Measurements from ENCODE around the gene PAQR7.
A peak's percentile ranks its signal among the peaks of the same experiment; 100 is the strongest.

PAQR7 gene

GRCh38 chr1:25820247-25821111, 55.0 kb downstream of the PAQR7 start:
- DNase-seq: peak; percentile 82
- Histone ChIP-seq H2AFZ (ENCODE audit: low read depth, low read length) (peak overlapping the region; percentile 79), H3K4me3 (ENCODE audit: insufficient read depth in 1 of 2, low read depth in 1 of 2, low read length in 2 of 2) (peak overlapping the region; percentile 83 to 97), H3K18ac (ENCODE audit: low read depth in 1 of 2, low read length in 2 of 2) (peak overlapping the region; percentile 86 to 90), H4K8ac (ENCODE audit: low read length) (peak overlapping the region; percentile 97), H2BK15ac (ENCODE audit: low read depth, poor library complexity, severe bottlenecking) (peak overlapping the region; percentile 85), H3K14ac (ENCODE audit: low read length in 2 of 2) (peak overlapping the region in 1 of 2 experiments; percentile 45), H2BK120ac (ENCODE audit: low read depth, low read length) (peak overlapping the region; percentile 74), H3K27ac (ENCODE audit: low read length, poor library complexity, severe bottlenecking) (peak overlapping the region; percentile 76), H3K79me1 (replicated peaks; ENCODE audit: low read length, poor library complexity, severe bottlenecking) (peaks cover 25% of the 10 kb centered on the region), H2BK12ac (ENCODE audit: low read length in 2 of 2) (no peak overlapping the region), H3K4me1 (ENCODE audit: control insufficient read depth, insufficient read depth, low read depth, low read length) (peaks cover 24% of the 10 kb centered on the region), H3K23ac (ENCODE audit: low read length in 2 of 2) (peak overlapping the region in 1 of 2 experiments; percentile 10), H3K27me3 (ENCODE audit: control insufficient read depth in 1 of 2, insufficient read depth in 1 of 2, low read length in 2 of 2) (no peaks in the 10 kb centered on the region), H3K4me2 (ENCODE audit: low read length, poor library complexity, severe bottlenecking) (peak overlapping the region; percentile 61), H3K9me3 (ENCODE audit: control insufficient read depth, low read length) (no peaks in the 10 kb centered on the region), H3K36me3 (ENCODE audit: control insufficient read depth in 1 of 2, insufficient read depth in 2 of 2, low read depth in 1 of 2, low read length in 2 of 2) (peaks cover 20 to 22% of the 10 kb centered on the region in 2 experiments), H3K9ac (ENCODE audit: low read length) (peak overlapping the region; percentile 96), H3K4ac (ENCODE audit: low read depth in 1 of 2, low read length in 2 of 2) (peak overlapping the region; percentile 40 to 86), H2AK5ac (ENCODE audit: low read length, severe bottlenecking) (no peak overlapping the region), H4K91ac (ENCODE audit: low read length) (peak overlapping the region; percentile 87), H2BK5ac (ENCODE audit: low read depth, low read length, poor library complexity, severe bottlenecking) (no peak overlapping the region)
- WGBS: 3% methylated on average over 63 of the region's 67 CpGs

- H3K9ac ChIP-seq (ENCODE audit: low read length): peak within 1 kb of the TSS; percentile 96
- H3K79me1 ChIP-seq (replicated peaks; ENCODE audit: low read length, poor library complexity, severe bottlenecking): peaks cover 23% of the 10 kb centered on the region
- peak within 1 kb of the TSS in 1 of 2 experiments; percentile 30 for H3K14ac ChIP-seq (ENCODE audit: low read length in 2 of 2)
- peak within 1 kb of the TSS; percentile 81 for H3K4me2 ChIP-seq (ENCODE audit: low read length, poor library complexity, severe bottlenecking)
- H3K4me3 ChIP-seq (ENCODE audit: insufficient read depth in 1 of 2, low read depth in 1 of 2, low read length in 2 of 2): peak within 1 kb of the TSS; percentile 83 to 97
- H3K18ac ChIP-seq (ENCODE audit: low read depth in 1 of 2, low read length in 2 of 2): peak within 1 kb of the TSS; percentile 86 to 90
- H3K36me3 ChIP-seq (ENCODE audit: control insufficient read depth in 1 of 2, insufficient read depth in 2 of 2, low read depth in 1 of 2, low read length in 2 of 2): peaks cover 25 to 28% of the 10 kb centered on the region in 2 experiments
- no peaks in the 10 kb centered on the region for H3K27me3 ChIP-seq (ENCODE audit: control insufficient read depth in 1 of 2, insufficient read depth in 1 of 2, low read length in 2 of 2)
- DNase-seq: peak; percentile 83
- H2AK5ac ChIP-seq (ENCODE audit: low read length, severe bottlenecking): peak within 1 kb of the TSS; percentile 67
- H4K8ac ChIP-seq (ENCODE audit: low read length): peak within 1 kb of the TSS; percentile 97
- WGBS: under 1% methylated on average over 58 of the region's 64 CpGs
- peak within 1 kb of the TSS in 1 of 2 experiments; percentile 61 for H2BK12ac ChIP-seq (ENCODE audit: low read length in 2 of 2)
- peak within 1 kb of the TSS; percentile 79 for H2AFZ ChIP-seq (ENCODE audit: low read depth, low read length)
- H2BK120ac ChIP-seq (ENCODE audit: low read depth, low read length): peak within 1 kb of the TSS; percentile 74
- peak within 1 kb of the TSS; percentile 87 for H4K91ac ChIP-seq (ENCODE audit: low read length)
- peak within 1 kb of the TSS; percentile 78 for H3K27ac ChIP-seq (ENCODE audit: low read length, poor library complexity, severe bottlenecking)
- H2BK15ac ChIP-seq (ENCODE audit: low read depth, poor library complexity, severe bottlenecking): peak within 1 kb of the TSS; percentile 85
- peak within 1 kb of the TSS; percentile 48 for H2BK5ac ChIP-seq (ENCODE audit: low read depth, low read length, poor library complexity, severe bottlenecking)
- H3K4ac ChIP-seq (ENCODE audit: low read depth in 1 of 2, low read length in 2 of 2): peak within 1 kb of the TSS; percentile 40 to 86
- H3K9me3 ChIP-seq (ENCODE audit: control insufficient read depth, low read length): no peaks in the 10 kb centered on the region
- H3K23ac ChIP-seq (ENCODE audit: low read length in 2 of 2): peak within 1 kb of the TSS in 1 of 2 experiments; percentile 10
- peaks cover 24% of the 10 kb centered on the region for H3K4me1 ChIP-seq (ENCODE audit: control insufficient read depth, insufficient read depth, low read depth, low read length)
These were observed 55.8 kb downstream of the PAQR7 start, which contains the start of gene MTFR1L for GRCh38 chr1:25819491-25820246. MTFR1L (plus strand) TSS chr1:25819954; CDS start chr1:25823105, 3,151 bp downstream.

DNA sequence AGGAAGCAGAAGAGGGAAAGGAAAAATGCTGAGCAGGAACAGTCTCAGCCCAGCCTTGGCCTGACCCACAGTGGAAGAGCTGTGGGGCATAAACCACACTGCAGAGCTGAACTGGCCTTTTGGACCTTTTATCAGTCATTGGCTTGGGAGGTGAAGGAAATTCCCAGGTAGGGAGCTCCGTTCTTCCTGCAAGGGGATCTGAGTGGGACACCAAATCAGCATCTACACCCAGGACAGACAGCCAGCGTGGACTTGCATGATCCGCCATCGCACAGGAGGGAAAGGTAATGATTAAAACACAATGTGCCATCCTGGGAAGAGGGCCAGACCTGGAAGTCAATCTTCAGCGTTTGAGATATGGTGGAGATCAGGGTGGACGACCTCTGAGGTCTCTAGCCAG, 56.9 kb downstream of the PAQR7 start:
- Histone ChIP-seq H2AK5ac (ENCODE audit: low read length, severe bottlenecking) (peak overlapping the region; percentile 67), H3K23ac (ENCODE audit: low read length in 2 of 2) (no peak overlapping the region), H3K14ac (ENCODE audit: low read length in 2 of 2) (no peak overlapping the region), H3K18ac (ENCODE audit: low read depth in 1 of 2, low read length in 2 of 2) (peak overlapping the region; percentile 6 to 80), H2BK12ac (ENCODE audit: low read length in 2 of 2) (peak overlapping the region; percentile 52 to 61), H2AFZ (ENCODE audit: low read depth, low read length) (no peak overlapping the region), H3K4me3 (ENCODE audit: insufficient read depth in 1 of 2, low read depth in 1 of 2, low read length in 2 of 2) (peak overlapping the region in 1 of 2 experiments; percentile 97), H3K36me3 (ENCODE audit: control insufficient read depth in 1 of 2, insufficient read depth in 2 of 2, low read depth in 1 of 2, low read length in 2 of 2) (peaks cover 33 to 38% of the 10 kb centered on the region in 2 experiments), H2BK15ac (ENCODE audit: low read depth, poor library complexity, severe bottlenecking) (no peak overlapping the region), H3K4me1 (ENCODE audit: control insufficient read depth, insufficient read depth, low read depth, low read length) (peaks cover 24% of the 10 kb centered on the region), H4K8ac (ENCODE audit: low read length) (peak overlapping the region; percentile 71), H2BK5ac (ENCODE audit: low read depth, low read length, poor library complexity, severe bottlenecking) (no peak overlapping the region), H3K79me1 (replicated peaks; ENCODE audit: low read length, poor library complexity, severe bottlenecking) (peaks cover 14% of the 10 kb centered on the region), H3K9ac (ENCODE audit: low read length) (peak overlapping the region; percentile 96), H3K4ac (ENCODE audit: low read depth in 1 of 2, low read length in 2 of 2) (peak overlapping the region; percentile 8 to 20), H3K27ac (ENCODE audit: low read length, poor library complexity, severe bottlenecking) (peak overlapping the region; percentile 78), H2BK120ac (ENCODE audit: low read depth, low read length) (peak overlapping the region; percentile 27), H3K4me2 (ENCODE audit: low read length, poor library complexity, severe bottlenecking) (peak overlapping the region; percentile 81), H3K9me3 (ENCODE audit: control insufficient read depth, low read length) (no peaks in the 10 kb centered on the region), H4K91ac (ENCODE audit: low read length) (no peak overlapping the region), H3K27me3 (ENCODE audit: control insufficient read depth in 1 of 2, insufficient read depth in 1 of 2, low read length in 2 of 2) (no peaks in the 10 kb centered on the region)
- no peak for DNase-seq
- WGBS: 85% methylated on average over 6 of the region's 6 CpGs

All from mesenchymal stem cell (in vitro differentiated cells and primary cell).